DOHH2 (cell line): ENCODE results near the gene OR13C9.

ENCODE experiments used
- EZH2phosphoT487 ChIP-seq: fragments of 200-600 bp; sonication (generic); IDR thresholded peaks from 2 replicates; pipeline ENCODE4 v1.6.1; 2017; ENCODE audit warnings: borderline replicate concordance, mild to moderate bottlenecking, antibody characterized with exemption, low read length, moderate library complexity, mixed read lengths
- TF ChIP-seq, protein P1 (sequence below): fragments of 200-600 bp; sonication (generic); IDR thresholded peaks from one replicate; pipeline ENCODE4 v1.5.1; 2014; ENCODE audit warnings: antibody characterized with exemption, mild to moderate bottlenecking, low read depth, low read length; ENCODE audit not compliant: poor library complexity, severe bottlenecking

DNA sequence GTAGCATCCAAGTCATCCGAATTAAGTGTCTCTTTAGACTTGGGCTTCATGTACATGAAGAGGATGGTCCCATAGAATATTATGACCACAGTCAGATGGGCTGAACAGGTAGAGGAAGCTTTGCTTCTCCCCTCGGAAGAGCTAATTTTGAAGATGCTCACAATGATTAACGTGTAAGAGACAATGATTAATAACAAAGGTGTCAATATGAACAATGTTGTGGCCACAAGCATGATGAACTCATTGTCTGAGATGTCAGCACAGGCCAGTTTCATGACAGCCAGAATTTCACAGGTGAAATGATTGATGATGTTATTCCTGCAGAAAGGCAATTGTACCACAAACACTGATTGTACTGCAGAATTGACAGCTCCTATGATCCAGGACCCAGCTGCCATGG is 13.2 kb downstream of the OR13C9 start:
- TF ChIP-seq, protein P1, sequence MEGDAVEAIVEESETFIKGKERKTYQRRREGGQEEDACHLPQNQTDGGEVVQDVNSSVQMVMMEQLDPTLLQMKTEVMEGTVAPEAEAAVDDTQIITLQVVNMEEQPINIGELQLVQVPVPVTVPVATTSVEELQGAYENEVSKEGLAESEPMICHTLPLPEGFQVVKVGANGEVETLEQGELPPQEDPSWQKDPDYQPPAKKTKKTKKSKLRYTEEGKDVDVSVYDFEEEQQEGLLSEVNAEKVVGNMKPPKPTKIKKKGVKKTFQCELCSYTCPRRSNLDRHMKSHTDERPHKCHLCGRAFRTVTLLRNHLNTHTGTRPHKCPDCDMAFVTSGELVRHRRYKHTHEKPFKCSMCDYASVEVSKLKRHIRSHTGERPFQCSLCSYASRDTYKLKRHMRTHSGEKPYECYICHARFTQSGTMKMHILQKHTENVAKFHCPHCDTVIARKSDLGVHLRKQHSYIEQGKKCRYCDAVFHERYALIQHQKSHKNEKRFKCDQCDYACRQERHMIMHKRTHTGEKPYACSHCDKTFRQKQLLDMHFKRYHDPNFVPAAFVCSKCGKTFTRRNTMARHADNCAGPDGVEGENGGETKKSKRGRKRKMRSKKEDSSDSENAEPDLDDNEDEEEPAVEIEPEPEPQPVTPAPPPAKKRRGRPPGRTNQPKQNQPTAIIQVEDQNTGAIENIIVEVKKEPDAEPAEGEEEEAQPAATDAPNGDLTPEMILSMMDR = no peak
- TF ChIP-seq EZH2phosphoT487 = no peak
